HepG2 (cell line): ENCODE measurements around the gene GP2. TPM values are rescaled to one million over a fixed set of nuclear protein-coding genes. Genes with fewer than 3 reads are reported as not detected.

Experiments used
- ARNT ChIP-seq: fragments of 450-650 bp; IDR thresholded peaks from 2 replicates; pipeline ENCODE4 v1.6.1; 2017
- CBX2 ChIP-seq, 2 experiments: fragments of 200-600 bp in 1 of 2; sonication (generic); formaldehyde crosslinking in 1 of 2; IDR thresholded peaks; 2 replicates each; pipeline versions ENCODE4 v1.7.0 to v1.8.1; 2018 to 2022; ENCODE audit warnings: low read depth in 2 of 2, low read length in 1 of 2, mild to moderate bottlenecking in 1 of 2, missing genetic modification reagents in 1 of 2
- GATA4 ChIP-seq: sonication (generic); IDR thresholded peaks from 2 replicates; pipeline ENCODE4 v1.6.1; 2016; ENCODE audit warnings: antibody characterized with exemption, low read depth, borderline replicate concordance
- GPN1 ChIP-seq: sonication (generic); formaldehyde crosslinking; IDR thresholded peaks from 2 replicates; pipeline ENCODE4 v1.5.1; 2020; ENCODE audit warnings: missing genetic modification reagents, borderline replicate concordance
- JUND ChIP-seq: sonication (generic); formaldehyde crosslinking; IDR thresholded peaks from 2 replicates; pipeline ENCODE4 v1.8.0; 2022; ENCODE audit warnings: mild to moderate bottlenecking, missing genetic modification reagents
- MAFG ChIP-seq: sonication (generic); formaldehyde crosslinking; IDR thresholded peaks from 2 replicates; pipeline ENCODE4 v1.5.1; 2020; ENCODE audit warnings: mild to moderate bottlenecking, missing genetic modification reagents
- MED13 ChIP-seq: sonication (generic); formaldehyde crosslinking; IDR thresholded peaks from 2 replicates; pipeline ENCODE4 v1.5.0; 2020; ENCODE audit warnings: missing genetic modification reagents
- MEIS1 ChIP-seq: sonication (generic); formaldehyde crosslinking; IDR thresholded peaks from 2 replicates; pipeline ENCODE4 v1.9.0; 2021; ENCODE audit warnings: mild to moderate bottlenecking, missing genetic modification reagents, moderate library complexity, borderline replicate concordance
- MTERF4 ChIP-seq: sonication (generic); formaldehyde crosslinking; IDR thresholded peaks from 2 replicates; pipeline ENCODE4 v1.8.0; 2023; ENCODE audit warnings: mild to moderate bottlenecking, missing genetic modification reagents
- SUZ12 ChIP-seq: fragments of 150-350 bp; IDR thresholded peaks from 2 replicates; pipeline ENCODE4 v1.6.1; 2014; ENCODE audit warnings: low read depth, low read length
- TBP ChIP-seq: sonication (generic); formaldehyde crosslinking; IDR thresholded peaks from 2 replicates; pipeline ENCODE4 v1.5.0; 2020; ENCODE audit warnings: missing genetic modification reagents
- ZNF142 ChIP-seq: sonication (generic); formaldehyde crosslinking; IDR thresholded peaks from 2 replicates; pipeline ENCODE4 v1.4.0; 2020; ENCODE audit warnings: missing genetic modification reagents
- ZNF749 ChIP-seq: sonication (generic); formaldehyde crosslinking; IDR thresholded peaks from 2 replicates; pipeline ENCODE4 v1.8.0; 2022; ENCODE audit warnings: mild to moderate bottlenecking, missing genetic modification reagents, moderate library complexity, borderline replicate concordance
- ZNF776 ChIP-seq: sonication (generic); formaldehyde crosslinking; IDR thresholded peaks from 2 replicates; pipeline ENCODE4 v1.4.0; 2020; ENCODE audit warnings: mild to moderate bottlenecking, missing genetic modification reagents
- ZNF788 ChIP-seq: sonication (generic); formaldehyde crosslinking; IDR thresholded peaks from 2 replicates; pipeline ENCODE4 v1.5.0; 2020; ENCODE audit warnings: mild to moderate bottlenecking, missing genetic modification reagents, borderline replicate concordance
- ZSCAN22 ChIP-seq: sonication (generic); formaldehyde crosslinking; IDR thresholded peaks from 2 replicates; pipeline ENCODE4 v1.4.0; 2020; ENCODE audit warnings: mild to moderate bottlenecking, missing genetic modification reagents
- polyA plus RNA-seq, 8 experiments: library from polyadenylated mRNA; depleted of rRNA in 3 of 8; stranded (reverse) in 7 of 8; unstranded in 1 of 8; fragments of >200 nt; fragmentation: Illumina TruSeq in 4 of 8; extraction: Trizol in 4 of 8; gene quantifications; 2 replicates each; pipeline versions ENCODE4 v1.2.1 to v1.2.3, GENCODE V29; 2011 to 2016; ENCODE audit warnings: low read depth in 4 of 8, missing spikeins in 1 of 8, mixed read lengths in 1 of 8; ENCODE audit not compliant: insufficient read depth in 1 of 8
- total RNA-seq, 5 experiments: library from RNA; depleted of rRNA; stranded (reverse); fragments of >200 nt; fragmentation: Illumina TruSeq; extraction: Trizol; gene quantifications; 2 replicates each; pipeline ENCODE4 v1.2.3, GENCODE V29; 2016; ENCODE audit warnings: low read depth in 1 of 5
- TF ChIP-seq, protein P1 (sequence below): sonication (generic); formaldehyde crosslinking; IDR thresholded peaks from 2 replicates; pipeline ENCODE4 v1.4.0; 2020; ENCODE audit warnings: missing genetic modification reagents
- TF ChIP-seq, protein P2 (sequence below): sonication (generic); formaldehyde crosslinking; IDR thresholded peaks from 2 replicates; pipeline ENCODE4 v1.5.0; 2020; ENCODE audit warnings: missing genetic modification reagents, mild to moderate bottlenecking, borderline replicate concordance
- TF ChIP-seq, protein P3 (sequence below): sonication (generic); formaldehyde crosslinking; IDR thresholded peaks from 2 replicates; pipeline ENCODE4 v1.5.0; 2020; ENCODE audit warnings: missing genetic modification reagents

Gene GP2
- total and polyA plus RNA-seq, 2 of the 13 experiments (the other 11 are each of a cell fraction or from before 2014, with no cell fraction given): 0.15 to 0.69 TPM

GRCh38 chr16:20327444-20328041, at the start of gene GP2 (continued):
- TF ChIP-seq ZNF142 (CRISPR knock-in tag) (no peak), ZNF788 (CRISPR knock-in tag) (peak; percentile 31; the same call in 1 of the 2 replicates), MEIS1 (CRISPR knock-in tag) (peak; percentile 40; the same call in 1 of the 2 replicates), TBP (CRISPR knock-in tag) (no peak), MTERF4 (CRISPR knock-in tag) (no peak), CBX2 (IDR thresholded peaks at IDR 0.05; ENCODE audit: low read depth, low read length) (no peak), CBX2 (CRISPR knock-in tag; IDR thresholded peaks at IDR 0.05; ENCODE audit: low read depth) (no peak), GPN1 (CRISPR knock-in tag) (no peak), ZNF749 (CRISPR knock-in tag) (no peak), JUND (CRISPR knock-in tag) (no peak), MED13 (CRISPR knock-in tag) (no peak), ZNF776 (no peak), GATA4 (no peak), ARNT (no peak), MAFG (CRISPR knock-in tag) (no peak), SUZ12 (no peak), ZSCAN22 (no peak)
- TF ChIP-seq, protein P1, sequence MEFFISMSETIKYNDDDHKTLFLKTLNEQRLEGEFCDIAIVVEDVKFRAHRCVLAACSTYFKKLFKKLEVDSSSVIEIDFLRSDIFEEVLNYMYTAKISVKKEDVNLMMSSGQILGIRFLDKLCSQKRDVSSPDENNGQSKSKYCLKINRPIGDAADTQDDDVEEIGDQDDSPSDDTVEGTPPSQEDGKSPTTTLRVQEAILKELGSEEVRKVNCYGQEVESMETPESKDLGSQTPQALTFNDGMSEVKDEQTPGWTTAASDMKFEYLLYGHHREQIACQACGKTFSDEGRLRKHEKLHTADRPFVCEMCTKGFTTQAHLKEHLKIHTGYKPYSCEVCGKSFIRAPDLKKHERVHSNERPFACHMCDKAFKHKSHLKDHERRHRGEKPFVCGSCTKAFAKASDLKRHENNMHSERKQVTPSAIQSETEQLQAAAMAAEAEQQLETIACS (CRISPR knock-in tag): no peak
- TF ChIP-seq, protein P2, sequence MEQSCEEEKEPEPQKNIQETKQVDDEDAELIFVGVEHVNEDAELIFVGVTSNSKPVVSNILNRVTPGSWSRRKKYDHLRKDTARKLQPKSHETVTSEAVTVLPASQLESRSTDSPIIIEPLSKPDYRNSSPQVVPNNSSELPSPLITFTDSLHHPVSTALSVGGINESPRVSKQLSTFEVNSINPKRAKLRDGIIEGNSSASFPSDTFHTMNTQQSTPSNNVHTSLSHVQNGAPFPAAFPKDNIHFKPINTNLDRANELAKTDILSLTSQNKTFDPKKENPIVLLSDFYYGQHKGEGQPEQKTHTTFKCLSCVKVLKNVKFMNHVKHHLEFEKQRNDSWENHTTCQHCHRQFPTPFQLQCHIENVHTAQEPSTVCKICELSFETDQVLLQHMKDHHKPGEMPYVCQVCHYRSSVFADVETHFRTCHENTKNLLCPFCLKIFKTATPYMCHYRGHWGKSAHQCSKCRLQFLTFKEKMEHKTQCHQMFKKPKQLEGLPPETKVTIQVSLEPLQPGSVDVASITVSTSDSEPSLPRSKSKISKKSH (CRISPR knock-in tag): no peak
- TF ChIP-seq, protein P3, sequence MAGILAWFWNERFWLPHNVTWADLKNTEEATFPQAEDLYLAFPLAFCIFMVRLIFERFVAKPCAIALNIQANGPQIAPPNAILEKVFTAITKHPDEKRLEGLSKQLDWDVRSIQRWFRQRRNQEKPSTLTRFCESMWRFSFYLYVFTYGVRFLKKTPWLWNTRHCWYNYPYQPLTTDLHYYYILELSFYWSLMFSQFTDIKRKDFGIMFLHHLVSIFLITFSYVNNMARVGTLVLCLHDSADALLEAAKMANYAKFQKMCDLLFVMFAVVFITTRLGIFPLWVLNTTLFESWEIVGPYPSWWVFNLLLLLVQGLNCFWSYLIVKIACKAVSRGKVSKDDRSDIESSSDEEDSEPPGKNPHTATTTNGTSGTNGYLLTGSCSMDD (CRISPR knock-in tag): no peak
